NB4 (cell line): ENCODE data around the gene CAND2.

ENCODE experiments used
- MYC ChIP-seq: IDR thresholded peaks from 2 replicates; pipeline ENCODE4 v1.6.1; 2011; ENCODE audit warnings: low read depth, low read length
- POLR2A ChIP-seq: IDR thresholded peaks from 2 replicates; pipeline ENCODE4 v1.6.1; 2011; ENCODE audit warnings: mild to moderate bottlenecking; ENCODE audit not compliant: insufficient read length; ENCODE audit errors: extremely low read depth
- TF ChIP-seq, protein P1 (sequence below): IDR thresholded peaks from one replicate; pipeline ENCODE4 v1.5.1; 2012; ENCODE audit warnings: low read depth, low read length
- TF ChIP-seq, protein P2 (sequence below): IDR thresholded peaks from 2 replicates; pipeline ENCODE4 v1.6.1; 2011; ENCODE audit warnings: low read depth, low read length

DNA sequence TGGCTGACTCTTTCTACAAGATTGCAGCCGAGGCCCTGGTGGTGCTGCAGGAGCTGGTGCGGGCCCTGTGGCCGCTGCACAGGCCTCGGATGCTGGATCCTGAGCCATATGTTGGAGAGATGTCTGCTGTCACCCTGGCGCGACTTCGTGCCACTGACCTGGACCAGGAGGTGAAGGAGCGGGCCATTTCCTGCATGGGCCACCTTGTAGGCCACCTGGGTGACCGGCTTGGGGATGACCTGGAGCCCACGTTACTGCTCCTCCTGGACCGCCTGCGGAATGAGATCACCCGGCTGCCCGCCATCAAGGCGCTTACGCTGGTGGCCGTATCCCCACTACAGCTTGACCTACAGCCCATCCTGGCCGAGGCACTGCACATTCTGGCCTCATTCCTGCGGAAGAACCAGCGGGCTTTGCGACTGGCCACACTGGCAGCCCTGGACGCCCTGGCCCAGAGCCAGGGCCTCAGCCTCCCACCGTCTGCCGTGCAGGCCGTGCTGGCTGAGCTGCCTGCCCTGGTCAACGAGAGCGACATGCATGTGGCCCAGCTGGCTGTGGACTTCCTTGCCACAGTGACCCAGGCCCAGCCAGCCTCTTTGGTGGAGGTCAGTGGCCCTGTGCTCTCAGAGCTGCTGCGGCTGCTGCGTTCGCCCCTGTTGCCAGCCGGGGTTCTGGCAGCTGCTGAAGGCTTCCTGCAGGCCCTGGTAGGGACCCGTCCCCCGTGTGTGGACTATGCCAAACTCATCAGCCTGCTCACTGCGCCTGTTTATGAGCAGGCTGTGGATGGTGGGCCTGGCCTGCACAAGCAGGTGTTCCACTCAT lies 20.3 kb downstream of the CAND2 start:
- TF ChIP-seq, protein P1, sequence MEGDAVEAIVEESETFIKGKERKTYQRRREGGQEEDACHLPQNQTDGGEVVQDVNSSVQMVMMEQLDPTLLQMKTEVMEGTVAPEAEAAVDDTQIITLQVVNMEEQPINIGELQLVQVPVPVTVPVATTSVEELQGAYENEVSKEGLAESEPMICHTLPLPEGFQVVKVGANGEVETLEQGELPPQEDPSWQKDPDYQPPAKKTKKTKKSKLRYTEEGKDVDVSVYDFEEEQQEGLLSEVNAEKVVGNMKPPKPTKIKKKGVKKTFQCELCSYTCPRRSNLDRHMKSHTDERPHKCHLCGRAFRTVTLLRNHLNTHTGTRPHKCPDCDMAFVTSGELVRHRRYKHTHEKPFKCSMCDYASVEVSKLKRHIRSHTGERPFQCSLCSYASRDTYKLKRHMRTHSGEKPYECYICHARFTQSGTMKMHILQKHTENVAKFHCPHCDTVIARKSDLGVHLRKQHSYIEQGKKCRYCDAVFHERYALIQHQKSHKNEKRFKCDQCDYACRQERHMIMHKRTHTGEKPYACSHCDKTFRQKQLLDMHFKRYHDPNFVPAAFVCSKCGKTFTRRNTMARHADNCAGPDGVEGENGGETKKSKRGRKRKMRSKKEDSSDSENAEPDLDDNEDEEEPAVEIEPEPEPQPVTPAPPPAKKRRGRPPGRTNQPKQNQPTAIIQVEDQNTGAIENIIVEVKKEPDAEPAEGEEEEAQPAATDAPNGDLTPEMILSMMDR = no peak
- TF ChIP-seq POLR2A (no peak), MYC (no peak)
- TF ChIP-seq, protein P2, sequence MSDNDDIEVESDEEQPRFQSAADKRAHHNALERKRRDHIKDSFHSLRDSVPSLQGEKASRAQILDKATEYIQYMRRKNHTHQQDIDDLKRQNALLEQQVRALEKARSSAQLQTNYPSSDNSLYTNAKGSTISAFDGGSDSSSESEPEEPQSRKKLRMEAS = no peak
